ENCODE results near the gene USP38.

USP38 gene

GRCh38 chr4:143248827-143249226, 64.1 kb downstream of the USP38 start:
- Histone ChIP-seq H3K79me2 (no peaks in the 10 kb centered on the region), H3K36me3 (ENCODE audit: control insufficient read depth, insufficient read depth, low read length) (no peaks in the 10 kb centered on the region), H3K4me1 (no peaks in the 10 kb centered on the region), H3K4me2 (ENCODE audit: low read length) (no peak overlapping the region), H3K27me3 (ENCODE audit: control insufficient read depth, insufficient read depth, low read length) (no peaks in the 10 kb centered on the region), H3K9me3 (ENCODE audit: control insufficient read depth, low read length) (no peaks in the 10 kb centered on the region), H3K9ac (no peak overlapping the region), H3K27ac (no peak overlapping the region), H3K4me3 (ENCODE audit: low read depth, low read length) (no peak overlapping the region), H2AFZ (no peak overlapping the region)
- no peak for TF ChIP-seq CTCF (IDR thresholded peaks at IDR 0.05)

GRCh38 chr4:143250617-143251016, 65.9 kb downstream of the USP38 start:
- Histone ChIP-seq H3K27ac (no peak overlapping the region), H3K27me3 (ENCODE audit: control insufficient read depth, insufficient read depth, low read length) (no peaks in the 10 kb centered on the region), H3K9me3 (ENCODE audit: control insufficient read depth, low read length) (no peaks in the 10 kb centered on the region), H3K4me2 (ENCODE audit: low read length) (no peak overlapping the region), H3K4me1 (no peaks in the 10 kb centered on the region), H2AFZ (no peak overlapping the region), H3K36me3 (ENCODE audit: control insufficient read depth, insufficient read depth, low read length) (no peaks in the 10 kb centered on the region), H3K4me3 (ENCODE audit: low read depth, low read length) (no peak overlapping the region), H3K79me2 (no peaks in the 10 kb centered on the region), H3K9ac (no peak overlapping the region)
- TF ChIP-seq CTCF (IDR thresholded peaks at IDR 0.05) = no peak

- Histone ChIP-seq H3K36me3 (ENCODE audit: control insufficient read depth, insufficient read depth, low read length) (no peaks in the 10 kb centered on the region), H3K9me3 (ENCODE audit: control insufficient read depth, low read length) (no peaks in the 10 kb centered on the region), H3K27ac (no peak overlapping the region), H3K4me1 (no peaks in the 10 kb centered on the region), H3K4me2 (ENCODE audit: low read length) (no peak overlapping the region), H3K79me2 (no peaks in the 10 kb centered on the region), H3K9ac (no peak overlapping the region), H3K4me3 (ENCODE audit: low read depth, low read length) (no peak overlapping the region), H2AFZ (no peak overlapping the region), H3K27me3 (ENCODE audit: control insufficient read depth, insufficient read depth, low read length) (no peaks in the 10 kb centered on the region)
- no peak for TF ChIP-seq CTCF (IDR thresholded peaks at IDR 0.05)
Observed at GRCh38 chr4:143251348-143251747, 66.6 kb downstream of the USP38 start.

GRCh38 chr4:143251779-143252178, 67.1 kb downstream of the USP38 start:
- no peaks in the 10 kb centered on the region for H3K9me3 ChIP-seq (ENCODE audit: control insufficient read depth, low read length)
- no peak overlapping the region for H2AFZ ChIP-seq
- H3K4me3 ChIP-seq (ENCODE audit: low read depth, low read length) = no peak overlapping the region
- H3K79me2 ChIP-seq = no peaks in the 10 kb centered on the region
- TF ChIP-seq CTCF (IDR thresholded peaks at IDR 0.05) = no peak
- no peaks in the 10 kb centered on the region for H3K27me3 ChIP-seq (ENCODE audit: control insufficient read depth, insufficient read depth, low read length)
- H3K27ac ChIP-seq = no peak overlapping the region
- no peaks in the 10 kb centered on the region for H3K36me3 ChIP-seq (ENCODE audit: control insufficient read depth, insufficient read depth, low read length)
- no peaks in the 10 kb centered on the region for H3K4me1 ChIP-seq
- no peak overlapping the region for H3K9ac ChIP-seq
- no peak overlapping the region for H3K4me2 ChIP-seq (ENCODE audit: low read length)

GRCh38 chr4:143252478-143252877, 67.8 kb downstream of the USP38 start:
- no peak overlapping the region for H3K27ac ChIP-seq
- H3K9me3 ChIP-seq (ENCODE audit: control insufficient read depth, low read length) = no peaks in the 10 kb centered on the region
- H3K4me3 ChIP-seq (ENCODE audit: low read depth, low read length) = no peak overlapping the region
- no peak overlapping the region for H2AFZ ChIP-seq
- no peaks in the 10 kb centered on the region for H3K36me3 ChIP-seq (ENCODE audit: control insufficient read depth, insufficient read depth, low read length)
- no peak overlapping the region for H3K9ac ChIP-seq
- no peak for TF ChIP-seq CTCF (IDR thresholded peaks at IDR 0.05)
- no peaks in the 10 kb centered on the region for H3K4me1 ChIP-seq
- no peak overlapping the region for H3K4me2 ChIP-seq (ENCODE audit: low read length)
- H3K27me3 ChIP-seq (ENCODE audit: control insufficient read depth, insufficient read depth, low read length) = no peaks in the 10 kb centered on the region
- H3K79me2 ChIP-seq = no peaks in the 10 kb centered on the region

Measured in parathyroid adenoma (tissue), 2 donors.